ENCODE data around the gene LCOR.

LCOR gene

GRCh38 chr10:96858706-96859050 is 26.6 kb downstream of the LCOR start:
- no peaks in the 10 kb centered on the region for H3K9me3 ChIP-seq (ENCODE audit: insufficient read depth, low read depth, low read length)
- H3K4me1 ChIP-seq (ENCODE audit: insufficient read depth, low read length), result peaks cover 7% of the 10 kb centered on the region
- no peaks in the 10 kb centered on the region for H3K27me3 ChIP-seq (ENCODE audit: insufficient read depth, low read length)
- H3K36me3 ChIP-seq (ENCODE audit: insufficient read depth, low read depth, low read length), result peaks cover 19% of the 10 kb centered on the region; the same call in 1 of the 2 replicates
- no peak overlapping the region for H3K27ac ChIP-seq (ENCODE audit: low read length)
- no peak overlapping the region for H3K9ac ChIP-seq (ENCODE audit: low read depth, low read length)
- H3K4me3 ChIP-seq (ENCODE audit: low read length), result no peak overlapping the region

- Histone ChIP-seq H3K27me3 (ENCODE audit: insufficient read depth, low read length) (no peaks in the 10 kb centered on the region), H3K9me3 (ENCODE audit: insufficient read depth, low read depth, low read length) (no peaks in the 10 kb centered on the region), H3K27ac (ENCODE audit: low read length) (no peak overlapping the region), H3K36me3 (ENCODE audit: insufficient read depth, low read depth, low read length) (peaks cover 22% of the 10 kb centered on the region), H3K4me3 (ENCODE audit: low read length) (no peak overlapping the region), H3K4me1 (ENCODE audit: insufficient read depth, low read length) (peaks cover 11% of the 10 kb centered on the region), H3K9ac (ENCODE audit: low read depth, low read length) (no peak overlapping the region)
Measured at GRCh38 chr10:96860631-96861277, 28.7 kb downstream of the LCOR start.

GRCh38 chr10:96863922-96864543 is 31.9 kb downstream of the LCOR start:
- H3K9me3 ChIP-seq (ENCODE audit: insufficient read depth, low read depth, low read length), result no peaks in the 10 kb centered on the region
- no peaks in the 10 kb centered on the region for H3K27me3 ChIP-seq (ENCODE audit: insufficient read depth, low read length)
- no peak overlapping the region for H3K27ac ChIP-seq (ENCODE audit: low read length)
- H3K4me1 ChIP-seq (ENCODE audit: insufficient read depth, low read length), result peaks cover 5% of the 10 kb centered on the region; the same call in 1 of the 2 replicates
- H3K4me3 ChIP-seq (ENCODE audit: low read length), result no peak overlapping the region
- H3K36me3 ChIP-seq (ENCODE audit: insufficient read depth, low read depth, low read length), result peaks cover 13% of the 10 kb centered on the region
- no peak overlapping the region for H3K9ac ChIP-seq (ENCODE audit: low read depth, low read length)

DNA sequence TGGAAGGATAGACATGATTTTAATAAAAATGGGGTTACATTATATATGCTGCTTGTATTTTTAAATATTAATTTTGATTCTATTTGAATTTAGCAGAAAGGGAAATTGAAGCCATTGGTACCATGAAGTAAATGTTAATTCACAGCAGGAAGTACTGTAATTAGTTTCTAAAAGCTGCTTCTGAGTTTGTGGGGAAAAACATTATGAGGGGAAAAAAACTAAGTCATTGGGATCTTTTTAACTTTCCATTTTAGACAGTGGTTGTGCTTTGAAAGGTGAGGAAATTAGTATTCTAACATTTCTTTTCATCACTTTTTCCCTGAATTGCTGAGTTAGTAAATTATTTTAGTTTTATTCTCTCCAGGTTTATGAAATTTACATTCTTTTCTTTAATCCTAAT is 41.0 kb downstream of the LCOR start:
- H3K27ac ChIP-seq (ENCODE audit: low read length), result no peak overlapping the region
- H3K27me3 ChIP-seq (ENCODE audit: insufficient read depth, low read length), result no peaks in the 10 kb centered on the region
- H3K36me3 ChIP-seq (ENCODE audit: insufficient read depth, low read depth, low read length), result no peaks in the 10 kb centered on the region
- H3K4me1 ChIP-seq (ENCODE audit: insufficient read depth, low read length), result no peaks in the 10 kb centered on the region; the same call in 1 of the 2 replicates
- H3K4me3 ChIP-seq (ENCODE audit: low read length), result no peak overlapping the region
- no peaks in the 10 kb centered on the region for H3K9me3 ChIP-seq (ENCODE audit: insufficient read depth, low read depth, low read length)
- no peak overlapping the region for H3K9ac ChIP-seq (ENCODE audit: low read depth, low read length)

DNA sequence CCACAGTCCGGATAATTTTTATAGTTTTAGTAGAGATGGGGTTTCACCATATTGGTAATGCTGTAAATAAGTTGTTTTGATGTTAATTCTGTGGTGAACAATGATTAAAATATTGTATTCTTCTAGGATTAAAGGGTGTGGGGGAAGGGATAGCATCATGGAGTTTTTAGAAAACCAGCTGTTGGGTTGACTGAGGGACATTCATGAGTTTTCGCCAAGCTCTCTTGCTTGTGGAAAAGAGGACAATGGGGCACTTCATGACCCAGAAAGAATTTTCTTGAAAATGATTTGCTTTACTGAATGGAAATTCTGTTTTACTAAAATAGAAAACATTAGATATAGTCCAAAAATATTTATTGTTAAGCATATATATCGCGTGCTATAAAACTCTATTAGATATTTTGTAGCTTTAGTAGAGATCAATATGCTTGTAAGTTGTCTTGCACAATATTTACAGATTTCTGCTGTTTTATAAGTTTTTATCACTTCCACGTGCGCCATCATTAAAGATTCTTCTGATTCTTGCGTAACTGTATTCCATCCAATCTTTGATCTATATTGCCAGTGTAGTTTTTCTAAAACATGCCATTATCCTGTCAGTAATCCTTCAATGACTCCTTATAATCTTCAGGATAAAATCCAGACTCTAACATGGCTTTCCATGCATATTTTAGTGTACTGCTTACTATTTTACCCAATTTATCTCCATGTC is 41.8 kb downstream of the LCOR start:
- Histone ChIP-seq H3K36me3 (ENCODE audit: insufficient read depth, low read depth, low read length) (no peaks in the 10 kb centered on the region), H3K9ac (ENCODE audit: low read depth, low read length) (no peak overlapping the region), H3K27me3 (ENCODE audit: insufficient read depth, low read length) (no peaks in the 10 kb centered on the region), H3K4me1 (ENCODE audit: insufficient read depth, low read length) (no peaks in the 10 kb centered on the region; the same call in 1 of the 2 replicates), H3K9me3 (ENCODE audit: insufficient read depth, low read depth, low read length) (no peaks in the 10 kb centered on the region), H3K27ac (ENCODE audit: low read length) (no peak overlapping the region), H3K4me3 (ENCODE audit: low read length) (no peak overlapping the region)

- Histone ChIP-seq H3K4me1 (ENCODE audit: insufficient read depth, low read length) (no peaks in the 10 kb centered on the region; the same call in 1 of the 2 replicates), H3K36me3 (ENCODE audit: insufficient read depth, low read depth, low read length) (no peaks in the 10 kb centered on the region), H3K4me3 (ENCODE audit: low read length) (no peak overlapping the region), H3K27ac (ENCODE audit: low read length) (no peak overlapping the region), H3K27me3 (ENCODE audit: insufficient read depth, low read length) (no peaks in the 10 kb centered on the region), H3K9ac (ENCODE audit: low read depth, low read length) (no peak overlapping the region), H3K9me3 (ENCODE audit: insufficient read depth, low read depth, low read length) (no peaks in the 10 kb centered on the region)
Measured at GRCh38 chr10:96878057-96878456, 46.0 kb downstream of the LCOR start.

DNA sequence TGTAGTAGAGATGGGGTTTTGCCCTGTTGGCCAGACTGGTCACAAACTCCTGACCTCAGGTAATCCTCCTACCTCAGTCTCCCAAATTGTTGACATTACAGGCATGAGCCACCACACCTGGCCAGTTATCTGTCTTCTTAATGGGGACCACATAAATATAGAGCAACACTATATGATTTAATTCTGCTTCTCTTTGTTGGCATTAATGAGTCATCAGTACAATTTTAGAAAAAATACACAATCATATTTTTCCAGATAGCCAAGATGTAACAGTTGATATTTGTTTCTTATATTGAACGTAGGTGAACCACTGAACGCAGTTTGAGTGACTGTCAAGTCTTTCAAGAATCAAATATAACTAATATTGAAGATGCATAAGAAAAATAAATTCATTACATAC is 48.5 kb downstream of the LCOR start:
- H3K27ac ChIP-seq (ENCODE audit: low read length), result no peak overlapping the region
- no peaks in the 10 kb centered on the region for H3K36me3 ChIP-seq (ENCODE audit: insufficient read depth, low read depth, low read length)
- H3K9me3 ChIP-seq (ENCODE audit: insufficient read depth, low read depth, low read length), result no peaks in the 10 kb centered on the region
- no peak overlapping the region for H3K4me3 ChIP-seq (ENCODE audit: low read length)
- H3K9ac ChIP-seq (ENCODE audit: low read depth, low read length), result no peak overlapping the region
- no peaks in the 10 kb centered on the region for H3K4me1 ChIP-seq (ENCODE audit: insufficient read depth, low read length)
- H3K27me3 ChIP-seq (ENCODE audit: insufficient read depth, low read length), result no peaks in the 10 kb centered on the region

DNA sequence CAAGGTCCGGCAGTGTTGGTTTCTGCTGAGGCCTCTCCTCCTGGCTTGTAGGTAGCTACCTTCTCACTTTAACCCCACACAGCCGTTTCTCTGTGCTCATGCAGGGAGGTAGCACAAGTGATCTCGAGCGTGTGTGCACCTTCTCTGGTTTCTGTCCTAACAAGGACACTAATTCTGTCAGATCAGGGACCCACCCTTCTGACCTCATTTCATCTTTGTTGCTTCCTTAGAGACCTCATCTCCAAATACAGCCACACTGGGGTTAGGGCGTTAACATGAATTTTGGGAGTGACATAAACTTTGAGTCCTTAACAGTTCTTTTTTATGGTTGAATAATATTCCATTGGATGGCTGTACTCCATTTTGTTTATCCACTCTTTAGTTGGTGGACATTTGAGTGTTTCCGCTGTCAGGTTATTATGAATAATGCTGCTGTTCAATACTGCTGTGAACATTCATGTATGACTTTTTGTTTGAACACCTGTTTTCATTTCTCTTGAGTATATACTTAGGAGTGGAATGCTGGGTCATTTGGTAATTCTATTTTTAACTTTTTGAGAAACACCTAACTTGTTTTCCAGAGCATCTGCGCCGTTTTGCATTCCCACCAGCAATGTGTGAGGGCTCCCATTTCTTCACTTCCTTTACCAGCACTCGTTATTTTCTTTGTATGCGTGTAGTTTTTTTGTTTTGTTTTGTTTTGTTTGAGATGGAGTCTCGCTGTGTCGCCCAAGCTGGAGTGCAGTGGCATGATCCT is 57.5 kb downstream of the LCOR start:
- Histone ChIP-seq H3K36me3 (ENCODE audit: insufficient read depth, low read depth, low read length) (no peaks in the 10 kb centered on the region), H3K4me3 (ENCODE audit: low read length) (no peak overlapping the region), H3K27me3 (ENCODE audit: insufficient read depth, low read length) (no peaks in the 10 kb centered on the region), H3K27ac (ENCODE audit: low read length) (no peak overlapping the region), H3K9me3 (ENCODE audit: insufficient read depth, low read depth, low read length) (no peaks in the 10 kb centered on the region), H3K9ac (ENCODE audit: low read depth, low read length) (no peak overlapping the region), H3K4me1 (ENCODE audit: insufficient read depth, low read length) (0 out of 2 replicates have a peak, but pooled peaks cover 3% of the 10 kb centered on the region)

- Histone ChIP-seq H3K9me3 (ENCODE audit: insufficient read depth, low read depth, low read length) (no peaks in the 10 kb centered on the region), H3K27ac (ENCODE audit: low read length) (no peak overlapping the region), H3K4me3 (ENCODE audit: low read length) (no peak overlapping the region), H3K9ac (ENCODE audit: low read depth, low read length) (no peak overlapping the region), H3K27me3 (ENCODE audit: insufficient read depth, low read length) (no peaks in the 10 kb centered on the region), H3K4me1 (ENCODE audit: insufficient read depth, low read length) (0 out of 2 replicates have a peak, but pooled peaks cover 3% of the 10 kb centered on the region), H3K36me3 (ENCODE audit: insufficient read depth, low read depth, low read length) (no peaks in the 10 kb centered on the region)
Measured at GRCh38 chr10:96890172-96890513, 58.0 kb downstream of the LCOR start.

DNA sequence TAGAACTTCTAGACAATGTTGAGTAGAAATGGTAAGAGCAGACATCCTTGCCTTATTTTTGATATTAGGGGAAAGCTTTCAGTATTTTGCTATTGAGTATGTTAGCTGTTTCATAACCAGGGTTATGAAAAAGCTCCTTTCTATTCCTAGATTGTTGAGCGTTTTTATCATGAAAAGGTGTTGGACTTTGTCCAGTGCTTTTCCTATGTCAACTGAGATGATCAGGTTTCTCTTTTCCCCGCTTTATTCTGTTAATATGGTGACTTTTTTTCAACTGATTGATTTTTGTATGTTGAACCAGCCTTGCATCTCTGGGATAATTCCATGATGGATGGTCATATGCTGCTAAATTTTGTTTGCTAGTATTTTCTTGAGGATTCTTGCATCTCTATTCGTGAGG is 58.5 kb downstream of the LCOR start:
- Histone ChIP-seq H3K36me3 (ENCODE audit: insufficient read depth, low read depth, low read length) (no peaks in the 10 kb centered on the region), H3K27me3 (ENCODE audit: insufficient read depth, low read length) (no peaks in the 10 kb centered on the region), H3K9ac (ENCODE audit: low read depth, low read length) (no peak overlapping the region), H3K27ac (ENCODE audit: low read length) (no peak overlapping the region), H3K4me1 (ENCODE audit: insufficient read depth, low read length) (0 out of 2 replicates have a peak, but pooled peaks cover 3% of the 10 kb centered on the region), H3K9me3 (ENCODE audit: insufficient read depth, low read depth, low read length) (no peaks in the 10 kb centered on the region), H3K4me3 (ENCODE audit: low read length) (no peak overlapping the region)

GRCh38 chr10:96891840-96892239 is 59.7 kb downstream of the LCOR start:
- Histone ChIP-seq H3K4me3 (ENCODE audit: low read length) (no peak overlapping the region), H3K36me3 (ENCODE audit: insufficient read depth, low read depth, low read length) (no peaks in the 10 kb centered on the region), H3K9ac (ENCODE audit: low read depth, low read length) (no peak overlapping the region), H3K27me3 (ENCODE audit: insufficient read depth, low read length) (no peaks in the 10 kb centered on the region), H3K9me3 (ENCODE audit: insufficient read depth, low read depth, low read length) (no peaks in the 10 kb centered on the region), H3K27ac (ENCODE audit: low read length) (no peak overlapping the region), H3K4me1 (ENCODE audit: insufficient read depth, low read length) (0 out of 2 replicates have a peak, but pooled peaks cover 3% of the 10 kb centered on the region)
